Activated CD4-positive, CD25-positive, alpha-beta regulatory T cell treated with anti-CD3 and anti-CD28 coated beads, Interleukin-2, amount 50 U/mL, for 16 hours (primary cell): ENCODE data around the gene SPRR1B.
"Not testable (repeated sequence)": the region's sequence is repeated elsewhere in the genome, so short reads cannot be mapped to it uniquely, and the experiment has no call there.

Source experiments
- DNase-seq: peaks from one replicate; pipeline ENCODE4 v3.0.0-alpha.2; 2020; ENCODE audit warnings: low read depth, low spot score

Gene SPRR1B

GRCh38 chr1:153040950-153041631 lies 10.1 kb downstream of the SPRR1B start, which contains the start of gene SPRR2D:
Gene SPRR2D (minus strand): TSS chr1:153041120. CDS start chr1:153040346, 774 bp downstream.
- no peak for DNase-seq

DNA sequence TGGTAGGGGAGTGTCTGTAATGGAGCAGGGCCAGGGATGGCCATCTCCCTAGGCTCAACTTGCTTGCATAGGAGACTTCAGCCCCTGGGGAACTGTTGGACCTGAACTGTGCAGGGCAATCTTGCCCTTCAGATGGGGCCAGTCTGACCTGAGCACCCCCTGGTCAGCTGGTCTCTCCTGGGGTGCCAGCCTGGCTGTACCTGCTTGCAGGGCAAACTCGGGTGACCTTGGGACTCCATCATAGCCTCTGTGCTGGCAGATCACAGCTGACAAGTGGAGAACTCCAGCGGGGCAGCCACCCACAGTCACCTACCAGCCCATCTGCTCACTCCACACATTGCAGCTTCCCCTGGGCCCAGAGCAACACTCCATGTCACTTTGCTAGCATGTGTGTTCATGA lies 18.2 kb downstream of the SPRR1B start:
- no peak for DNase-seq

DNA sequence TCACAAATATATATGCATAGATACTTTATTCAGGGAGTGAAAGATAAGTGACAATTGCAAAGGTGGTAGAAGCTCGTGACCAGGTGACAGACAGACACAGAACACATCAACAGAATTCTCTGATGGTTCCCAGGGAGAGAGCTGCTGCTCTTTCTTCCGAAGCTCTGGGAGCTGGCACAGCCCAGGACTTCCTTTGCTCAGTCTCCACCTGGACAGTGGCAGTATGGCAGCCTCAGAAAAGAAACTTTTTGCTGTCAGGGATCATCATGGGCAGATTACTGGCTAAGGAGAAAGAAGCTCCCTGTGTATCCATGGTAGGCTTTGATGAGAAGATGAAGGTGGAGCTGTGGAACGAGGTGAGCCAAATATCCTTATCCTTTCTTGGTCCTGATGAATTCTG lies 25.1 kb downstream of the SPRR1B start:
- not testable (repeated sequence) for DNase-seq

DNA sequence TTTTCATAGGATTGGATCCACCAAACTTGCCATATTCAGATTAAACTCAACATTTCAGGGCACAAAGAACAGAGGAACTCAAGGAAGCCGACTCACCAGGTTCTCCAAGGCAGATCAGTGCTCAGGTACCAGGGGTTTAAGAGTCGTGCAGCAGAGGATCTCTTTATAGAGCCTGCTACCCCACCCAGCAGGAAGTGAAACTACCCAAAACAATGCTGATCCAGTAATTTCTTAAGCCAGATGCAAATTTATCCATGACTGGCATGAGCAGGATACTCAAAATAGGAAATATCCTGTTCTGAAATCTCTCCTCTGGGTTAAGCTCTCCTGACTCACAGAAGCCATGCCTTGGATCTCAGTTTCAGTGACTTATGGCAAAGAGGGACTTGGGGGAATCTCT lies 26.4 kb downstream of the SPRR1B start, which contains the start of gene SPRR2A:
TSS of gene SPRR2A (minus strand) at position 138 of the 400 bp plus-strand sequence. CDS start 777 bp downstream, outside the sequence.
- no peak for DNase-seq

GRCh38 chr1:153058154-153058553 lies 27.2 kb downstream of the SPRR1B start:
- DNase-seq = no peak

- DNase-seq = no peak
These were observed 28.1 kb downstream of the SPRR1B start for GRCh38 chr1:153058826-153059784.

GRCh38 chr1:153070243-153070642 lies 39.2 kb downstream of the SPRR1B start:
- no peak for DNase-seq

DNA sequence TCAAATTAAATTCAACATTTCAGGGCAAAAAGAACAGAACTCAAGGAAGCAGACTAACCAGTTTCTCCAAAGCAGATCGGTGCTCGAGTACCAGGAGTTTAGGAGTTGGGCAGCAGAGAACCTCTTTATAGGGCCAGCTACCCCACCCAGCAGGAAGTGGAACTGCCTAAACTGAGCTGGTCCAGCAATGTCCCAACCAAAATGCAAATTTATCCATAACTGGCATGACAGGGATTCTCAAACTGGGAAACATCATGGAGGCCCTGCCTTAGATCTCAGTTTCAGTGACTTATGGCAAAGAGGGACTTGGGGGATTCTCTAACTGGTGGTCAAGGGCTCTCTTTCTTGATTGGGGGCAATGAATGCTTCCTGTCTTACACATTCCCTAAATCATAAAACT lies 40.5 kb downstream of the SPRR1B start, which contains the start of gene SPRR2B:
TSS of gene SPRR2B (minus strand) at position 101 of the 400 bp plus-strand sequence. CDS start 772 bp downstream, outside the sequence.
- no peak for DNase-seq

DNA sequence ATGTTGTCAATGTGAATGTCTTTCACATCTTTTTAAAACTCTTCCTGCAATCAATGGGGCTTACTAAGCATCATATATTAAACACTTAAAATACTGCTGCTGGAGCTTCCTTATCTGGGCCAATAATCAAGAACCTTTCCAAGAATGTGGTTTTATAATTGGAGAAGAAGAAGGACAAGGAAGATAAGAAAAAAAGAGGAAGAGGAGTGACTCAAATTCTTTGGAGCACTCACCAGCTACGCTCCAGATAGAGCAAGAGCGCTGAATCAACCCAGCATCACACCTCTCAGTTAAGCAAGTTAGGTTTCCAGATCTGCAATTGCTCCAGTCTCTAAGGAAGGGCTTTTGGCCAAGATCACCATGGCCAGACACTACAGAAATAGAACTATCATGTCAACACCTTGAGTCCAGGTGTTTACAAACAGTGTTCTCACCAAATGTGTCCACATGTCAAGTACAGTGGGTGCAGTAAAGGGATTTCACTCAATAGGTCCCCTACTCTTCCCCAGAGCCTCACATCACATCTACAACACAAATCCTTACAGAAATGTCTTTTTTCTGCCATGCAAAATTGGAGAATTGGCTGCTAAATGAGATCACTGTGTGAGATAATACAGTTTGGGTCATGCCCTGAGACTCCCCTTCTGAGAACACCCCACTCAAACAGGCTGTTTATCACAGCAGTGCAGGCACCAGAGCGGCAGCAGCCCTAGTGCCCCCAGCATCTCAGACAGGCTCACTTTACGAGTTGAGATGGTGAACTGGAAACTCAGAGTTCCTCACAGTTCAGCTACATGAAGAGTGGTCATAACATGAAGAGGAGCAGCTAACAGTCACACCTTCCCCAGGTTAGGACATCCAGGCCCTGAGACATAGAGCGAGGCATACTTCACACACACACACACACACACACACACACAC lies 42.1 kb downstream of the SPRR1B start:
- DNase-seq = no peak

GRCh38 chr1:153081736-153082135 lies 50.7 kb downstream of the SPRR1B start:
- DNase-seq = no peak
